ENCODE results near the gene TOP3B. TPM values are rescaled to one million over a fixed set of nuclear protein-coding genes. Genes with fewer than 3 reads are reported as not detected.
A peak's percentile ranks its signal among the peaks of the same experiment; 100 is the strongest.

Gene TOP3B
- total and polyA plus RNA-seq, 9 of the 15 experiments (the other 6 are each of a cell fraction or from before 2014, with no cell fraction given): 3.0 to 188 (median 112) TPM

DNA sequence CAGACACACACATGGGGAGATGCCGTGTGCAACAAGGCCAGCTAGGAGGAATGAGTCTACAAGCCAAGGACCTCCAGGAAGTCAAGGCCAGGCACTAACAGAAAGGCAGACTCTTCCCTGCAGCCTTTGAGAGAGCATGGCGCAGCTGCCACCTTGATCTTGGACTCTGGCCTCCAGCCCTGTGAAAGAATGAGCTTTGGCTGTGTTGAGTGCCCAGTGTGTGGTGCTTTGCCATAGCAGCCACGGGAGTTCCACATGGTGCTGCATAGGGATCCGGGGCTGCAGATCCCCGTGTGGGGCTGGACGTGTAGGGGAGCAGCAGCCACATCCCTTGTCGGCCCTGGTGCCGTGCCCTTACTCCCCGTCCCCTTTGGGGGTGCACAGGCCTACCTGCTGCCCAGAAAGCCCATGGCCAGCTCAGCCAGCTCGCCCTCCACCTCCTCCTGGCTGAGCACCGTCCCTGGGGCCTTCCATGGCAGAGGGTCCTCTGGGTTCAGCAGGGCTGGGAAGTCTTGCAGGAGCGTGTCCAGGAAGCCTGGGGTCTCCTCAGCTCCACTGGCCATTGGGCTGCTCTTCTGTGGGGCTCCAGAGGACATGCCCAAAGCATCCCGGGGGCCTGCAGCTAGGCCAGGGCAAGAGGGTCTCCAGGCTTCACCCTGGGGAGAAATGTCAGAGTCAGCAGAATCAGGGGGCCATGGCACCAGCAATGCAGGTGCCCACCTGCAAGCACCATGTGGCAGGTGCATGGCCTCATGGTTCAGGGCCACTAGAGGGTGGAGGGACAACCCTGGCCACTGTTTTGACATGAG, 36.9 kb downstream of the TOP3B start:
- no peaks in the 10 kb centered on the region for H3K27me3 ChIP-seq (ENCODE audit: control insufficient read depth in 2 of 2, insufficient read depth in 2 of 2, low read length in 2 of 2)
- no peak for TF ChIP-seq ZFP36 (IDR thresholded peaks at IDR 0.05; ENCODE audit: low read depth, low read length, partially characterized antibody)
- no peak for TF ChIP-seq ZBTB17 (CRISPR knock-in tag; IDR thresholded peaks at IDR 0.05)
- TF ChIP-seq TCF7L2 (IDR thresholded peaks at IDR 0.05; ENCODE audit: low read depth, low read length): 0 out of 2 replicates have a peak, but pooled peaks have one; percentile 45
- TF ChIP-seq SIX5 (IDR thresholded peaks at IDR 0.05; ENCODE audit: borderline replicate concordance in 1 of 2, insufficient read depth in 1 of 2, low read depth in 1 of 2, low read length in 2 of 2): 0 out of 4 replicates have a peak, but pooled peaks of 1 of the 2 experiments have one; percentile 26
- no peak for TF ChIP-seq SREBF2 (CRISPR knock-in tag; IDR thresholded peaks at IDR 0.05)
- peak; percentile 61; the same call in 1 of the 2 replicates for TF ChIP-seq STAT6 (CRISPR knock-in tag; IDR thresholded peaks at IDR 0.05)
- TF ChIP-seq ZBED1 (IDR thresholded peaks at IDR 0.05): no peak
- TF ChIP-seq MAFF (IDR thresholded peaks at IDR 0.05; ENCODE audit: low read length): peak; percentile 81
- 0 out of 2 replicates have a peak, but pooled peaks have one; percentile 1 for TF ChIP-seq BHLHE40 (IDR thresholded peaks at IDR 0.05; ENCODE audit: low read length)
- peak; percentile 80 for TF ChIP-seq MAFK (IDR thresholded peaks at IDR 0.05; ENCODE audit: low read length)
- peak in 1 of 2 experiments; percentile 88; a peak in 2 of 4 replicates for TF ChIP-seq MLX (CRISPR knock-in tag; conservative IDR thresholded peaks at IDR 0.05)
- no peak for DNase-seq (ENCODE audit: extremely low read depth in 1 of 4, low spot score in 3 of 4)
- in situ Hi-C loops (cut with MboI): loop anchor here (5.0 to 25.0 kb wide), 4 partner anchors 233 to 808 kb away; partner anchors contain the start of gene HIC2
- H4K20me1 ChIP-seq (replicated peaks; ENCODE audit: control insufficient read depth, insufficient read depth, low read length): peaks cover 18% of the 10 kb centered on the region; the same call in 1 of the 2 replicates
- H3K9ac ChIP-seq (ENCODE audit: insufficient read depth in 1 of 2, low read depth in 2 of 2, low read length in 2 of 2): peak overlapping the region in 1 of 2 experiments; percentile 74; a peak in 2 of 4 replicates
- ChIA-PET CTCF (ENCODE audit: low intra/inter-chr PET ratio) (no interaction called here), POLR2A (interaction anchor here (0.5 to 42.4 kb wide), 6 partner anchors 8 to 403 kb away, joined by 3 to 1041 read pairs (median 5); no protein-coding TSS in a partner anchor)
- peaks cover 27 to 58% of the 10 kb centered on the region in 2 experiments for H3K4me1 ChIP-seq (replicated peaks in 1 of 2; ENCODE audit: control insufficient read depth in 2 of 2, insufficient read depth in 2 of 2, low read length in 2 of 2)
- H3K27ac ChIP-seq (ENCODE audit: extremely low read depth, low read depth, low read length): no peak overlapping the region
- BruUV-seq (replicated peaks): no TSS peak
- peaks cover 30% of the 10 kb centered on the region; the same call in 2 of the 3 replicates for H3K79me2 ChIP-seq (ENCODE audit: control insufficient read depth, insufficient read depth, low read length)
- no peak overlapping the region for H2AFZ ChIP-seq (ENCODE audit: low read depth, low read length)
- 94% methylated on average over 13 of the region's 13 CpGs for WGBS (ENCODE audit: insufficient coverage, low coverage, missing lambda C conversion rate)
- no peak for FAIRE-seq
- H3K4me3 ChIP-seq: no peak overlapping the region
- H3K9me1 ChIP-seq (ENCODE audit: control insufficient read depth, insufficient read depth, low read length): peaks cover 18% of the 10 kb centered on the region
- no peak for ATAC-seq
- H3K9me3 ChIP-seq (replicated peaks; ENCODE audit: control insufficient read depth, insufficient read depth, low read depth, low read length): no peaks in the 10 kb centered on the region
- H3K4me2 ChIP-seq (ENCODE audit: insufficient read depth, low read length): no peak overlapping the region
- H3K36me3 ChIP-seq (ENCODE audit: control insufficient read depth, insufficient read depth, low read length): peaks cover 58% of the 10 kb centered on the region
- intact Hi-C loops (cut with micrococcal nuclease): no loop called here
